Stimulated activated CD4-positive, alpha-beta T cell treated with anti-CD3 and anti-CD28 coated beads, Interleukin-1b, Interleukin-23, amount 100 ng/mL, for 24 hours (primary cell): Measurements from ENCODE around the gene TBC1D22A.

Experiments
- DNase-seq, 4 experiments: peaks; one replicate each; pipeline ENCODE4 v3.0.0-alpha.2; 2020; ENCODE audit warnings: low read depth in 4 of 4, low spot score in 1 of 4

The TBC1D22A gene

GRCh38 chr22:47089796-47090460 is 327.5 kb downstream of the TBC1D22A start:
- no peak for DNase-seq

DNA sequence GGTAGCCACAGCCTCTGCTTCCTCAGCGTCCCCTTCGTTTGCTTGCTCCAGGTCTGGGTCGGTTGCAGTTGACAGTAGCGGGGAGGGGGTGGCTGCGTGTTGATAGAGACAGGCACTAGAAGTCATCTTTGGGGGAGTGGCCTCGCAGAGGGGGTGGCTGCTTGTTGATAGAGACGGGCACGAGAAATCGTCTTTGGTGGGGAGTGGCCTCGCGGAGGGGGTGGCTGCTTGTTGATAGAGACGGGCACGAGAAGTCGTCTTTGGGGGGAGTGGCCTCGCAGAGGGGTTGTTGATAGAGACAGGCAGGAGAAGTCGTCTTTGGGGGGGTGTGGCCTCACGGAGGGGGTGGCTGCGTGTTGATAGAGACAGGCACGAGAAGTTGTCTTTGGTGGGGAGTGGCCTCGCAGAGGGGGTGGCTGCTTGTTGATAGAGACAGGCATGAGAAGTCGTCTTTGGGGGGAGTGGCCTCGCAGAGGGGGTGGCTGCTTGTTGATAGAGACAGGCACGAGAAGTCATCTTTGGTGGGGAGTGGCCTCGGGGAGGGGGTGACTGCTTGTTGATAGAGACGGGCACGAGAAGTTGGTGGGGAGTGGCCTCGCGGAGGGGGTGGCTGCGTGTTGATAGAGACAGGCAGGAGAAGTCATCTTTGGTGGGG is 328.3 kb downstream of the TBC1D22A start:
- DNase-seq: no peak

GRCh38 chr22:47091246-47091651 is 328.8 kb downstream of the TBC1D22A start:
- no peak for DNase-seq

DNA sequence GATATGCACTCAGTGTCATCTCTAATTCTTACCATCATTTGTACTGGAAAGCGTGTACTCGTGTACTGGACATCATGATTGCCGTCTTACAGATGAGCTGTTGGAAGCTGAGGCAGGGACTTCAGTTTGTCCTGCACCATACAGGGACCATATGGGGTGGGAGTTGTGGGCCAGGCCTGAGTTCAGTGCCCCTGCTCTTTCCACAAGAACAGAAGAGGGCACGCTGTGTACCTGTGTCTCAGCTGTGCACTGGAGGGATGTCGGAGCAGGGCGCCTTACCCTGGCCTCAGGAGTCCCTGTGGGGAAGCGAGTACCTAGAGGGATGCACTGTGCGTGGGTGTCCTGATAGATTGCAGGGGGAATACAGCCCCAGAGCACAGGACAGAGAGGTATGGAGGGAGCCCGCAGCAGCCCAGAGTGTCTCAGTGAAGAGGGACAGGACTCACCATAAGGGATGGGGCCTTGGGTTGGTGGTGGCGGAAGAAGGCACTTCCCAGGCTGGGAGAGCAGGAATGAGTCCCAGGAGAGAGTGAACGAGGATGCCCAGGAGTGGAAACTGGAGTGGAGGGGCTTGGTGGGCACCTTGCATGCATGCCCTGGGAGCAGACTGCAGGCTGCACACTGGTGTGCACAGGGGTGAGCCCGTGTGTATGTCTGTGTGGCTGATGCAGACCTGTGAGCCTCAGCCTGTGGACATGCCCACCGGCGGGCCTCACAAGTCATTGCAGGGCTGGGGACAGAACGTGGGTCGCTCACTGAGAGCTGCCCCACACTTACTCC is 329.7 kb downstream of the TBC1D22A start:
- no peak for DNase-seq

DNA sequence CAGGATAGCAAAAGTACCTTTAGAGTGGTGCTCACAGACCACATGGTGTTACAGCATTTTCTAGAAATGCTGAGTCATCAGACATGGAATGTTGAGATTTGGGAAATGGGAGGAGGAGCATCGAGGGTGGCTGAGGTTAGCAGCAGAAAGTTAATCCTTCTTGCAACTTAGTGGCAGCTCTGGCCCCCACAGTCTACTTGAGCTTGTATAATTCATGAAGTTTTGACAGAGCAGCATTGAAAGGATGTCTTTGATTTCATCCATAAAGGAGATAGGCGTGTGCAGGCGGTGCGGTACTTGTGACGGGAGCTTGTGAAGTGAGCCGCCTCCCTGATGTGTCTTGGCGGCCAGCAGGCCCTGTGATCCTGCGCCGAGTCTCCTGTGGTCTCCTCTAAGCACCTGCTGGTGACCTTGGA is 330.5 kb downstream of the TBC1D22A start:
- DNase-seq: no peak

GRCh38 chr22:47093720-47094119 is 331.3 kb downstream of the TBC1D22A start:
- no peak for DNase-seq

GRCh38 chr22:47094861-47095330 is 332.4 kb downstream of the TBC1D22A start:
- no peak for DNase-seq

DNA sequence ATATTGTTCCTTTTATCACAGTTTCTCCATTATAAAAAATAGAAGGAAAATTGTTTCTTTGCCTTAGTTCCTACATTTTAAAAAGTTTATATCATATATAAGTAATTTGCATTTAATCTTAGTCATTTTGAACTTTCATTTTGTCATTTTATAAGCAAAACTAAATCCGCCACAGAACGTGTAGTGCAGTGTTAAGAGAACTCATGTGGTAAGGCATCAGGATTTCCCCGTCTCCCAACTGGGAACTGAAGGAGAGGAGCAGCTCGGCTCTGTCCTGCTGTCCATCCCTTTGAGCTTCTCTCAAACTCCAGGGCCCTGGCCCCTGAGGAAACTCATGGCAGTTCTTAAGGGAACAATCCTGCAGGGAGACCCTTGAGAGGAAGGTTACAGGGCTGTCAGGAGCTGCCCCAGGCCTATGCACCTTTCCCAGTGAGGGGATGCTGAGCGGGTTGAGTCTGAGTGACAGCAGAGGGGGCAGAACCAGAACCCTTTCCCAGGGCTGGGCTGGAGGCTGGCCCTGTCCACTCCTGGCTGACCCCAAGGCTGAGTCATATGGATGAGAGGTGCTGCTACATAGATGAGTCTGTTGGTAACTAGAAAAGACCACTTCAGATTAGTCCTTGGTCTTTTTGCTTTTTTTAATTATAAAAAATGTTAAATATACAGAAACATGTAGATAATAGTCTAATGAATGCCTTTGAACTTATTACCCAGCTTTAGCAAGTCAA is 333.1 kb downstream of the TBC1D22A start:
- no peak for DNase-seq

GRCh38 chr22:47098121-47098520 is 335.7 kb downstream of the TBC1D22A start:
- no peak for DNase-seq

DNA sequence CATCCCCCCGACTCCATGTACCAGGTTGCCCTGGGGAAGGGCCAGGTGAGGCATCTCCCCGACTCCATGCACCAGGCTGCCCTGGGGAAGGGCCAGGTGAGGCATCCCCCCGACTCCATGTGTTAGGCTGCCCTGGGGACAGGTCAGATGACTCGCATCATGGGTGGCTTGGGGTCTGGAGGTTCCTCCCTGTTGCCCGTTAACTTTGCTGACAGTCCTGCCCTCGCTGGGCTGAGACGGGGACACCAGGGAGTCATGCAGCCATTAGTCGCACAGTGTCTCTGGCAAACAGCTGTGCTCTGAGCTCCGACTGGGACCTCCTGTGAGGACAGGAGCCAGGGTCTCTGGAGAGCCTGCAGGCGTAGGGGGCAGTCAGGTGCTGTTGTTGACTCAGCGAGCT is 336.1 kb downstream of the TBC1D22A start:
- DNase-seq: no peak

GRCh38 chr22:47100019-47100418 is 337.6 kb downstream of the TBC1D22A start:
- no peak for DNase-seq

GRCh38 chr22:47100646-47101200 is 338.3 kb downstream of the TBC1D22A start:
- no peak for DNase-seq

- DNase-seq: no peak
Measured at GRCh38 chr22:47101321-47101885, 339.0 kb downstream of the TBC1D22A start.

- DNase-seq: no peak
Measured at GRCh38 chr22:47102081-47102480, 339.6 kb downstream of the TBC1D22A start.

- no peak for DNase-seq
Measured at GRCh38 chr22:47102648-47103047, 340.2 kb downstream of the TBC1D22A start.

DNA sequence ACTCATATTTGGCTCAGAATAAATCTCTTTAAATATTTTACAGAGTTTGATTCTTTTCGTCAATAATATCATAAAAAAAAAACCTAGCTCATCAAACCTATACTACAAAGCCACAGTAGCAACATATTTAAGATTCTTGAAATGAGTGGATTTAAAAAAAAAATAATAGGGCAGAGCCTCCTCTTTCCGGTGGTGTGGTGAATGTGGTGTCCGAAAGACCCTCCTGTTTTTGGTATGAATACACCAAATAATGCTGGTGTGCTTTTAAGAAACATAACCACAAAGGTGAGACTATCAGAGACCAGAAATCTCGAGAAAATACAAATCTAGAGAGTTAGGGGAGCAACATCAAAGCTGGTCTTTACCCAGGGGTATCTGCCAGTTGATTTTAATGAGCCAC is 342.6 kb downstream of the TBC1D22A start:
- no peak for DNase-seq

DNA sequence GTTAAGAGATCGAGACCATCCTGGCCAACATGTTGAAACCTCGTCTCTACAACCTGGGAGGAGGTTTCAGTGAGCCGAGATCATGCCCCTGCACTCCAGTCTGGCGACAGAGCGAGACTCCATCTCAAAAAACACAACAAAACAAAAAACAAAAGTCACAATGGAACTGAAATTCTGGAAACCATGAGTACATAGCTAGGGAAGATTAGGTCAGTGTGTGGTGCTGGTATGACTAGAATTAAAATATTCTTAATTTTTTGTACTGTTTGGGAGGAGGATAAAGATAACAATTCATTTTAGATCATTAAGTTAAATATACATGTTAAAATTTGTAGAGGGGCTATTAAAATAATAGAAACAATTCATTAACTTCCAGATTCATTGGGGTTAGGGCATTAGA is 344.4 kb downstream of the TBC1D22A start:
- no peak for DNase-seq

DNA sequence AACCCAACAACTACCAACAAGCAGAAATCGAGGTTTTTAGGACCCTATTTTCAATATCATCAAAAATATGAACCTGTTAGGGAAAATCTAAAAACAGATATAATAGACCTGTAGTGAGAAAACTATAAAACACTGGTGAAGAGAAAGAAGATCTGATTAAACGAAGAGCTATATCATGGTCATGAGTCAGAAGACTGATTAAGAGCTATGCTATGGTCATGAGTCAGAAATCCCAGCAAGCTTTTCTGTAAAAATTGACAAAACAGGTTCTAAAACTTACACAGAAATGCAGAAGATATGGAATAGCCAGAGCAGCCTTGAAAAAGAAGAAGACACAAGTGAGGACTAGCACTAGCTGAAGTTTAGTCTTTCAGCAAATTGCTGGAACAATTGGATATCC is 345.0 kb downstream of the TBC1D22A start:
- no peak for DNase-seq

GRCh38 chr22:47110817-47111443 is 348.5 kb downstream of the TBC1D22A start:
- DNase-seq: no peak
